ENCODE measurements around the gene MYMX. TPM values are rescaled to one million over a fixed set of nuclear protein-coding genes. Genes with fewer than 3 reads are reported as not detected.
A peak's percentile ranks its signal among the peaks of the same experiment; 100 is the strongest.

Gene MYMX

GRCh38 chr6:44265722-44266233 lies 49.1 kb downstream of the MYMX start:
- no peak for DNase-seq (ENCODE audit: low spot score)
- Histone ChIP-seq H3K4me2 (ENCODE audit: insufficient read depth, low read length, poor library complexity, severe bottlenecking) (no peak overlapping the region), H4K8ac (ENCODE audit: low read depth, low read length) (no peak overlapping the region), H3K14ac (ENCODE audit: low read length) (no peak overlapping the region), H3K9ac (ENCODE audit: low read depth, low read length, poor library complexity) (no peak overlapping the region), H3K36me3 (replicated peaks in 1 of 2; ENCODE audit: control insufficient read depth in 2 of 2, insufficient read depth in 2 of 2, low read length in 2 of 2) (peaks cover 2 to 23% of the 10 kb centered on the region in 2 donors), H2AFZ (ENCODE audit: low read length) (peak overlapping the region; percentile 90), H4K91ac (ENCODE audit: low read depth, low read length, poor library complexity) (no peak overlapping the region), H3K27me3 (ENCODE audit: control insufficient read depth in 3 of 3, insufficient read depth in 3 of 3, low read depth in 1 of 3, low read length in 3 of 3) (no peaks in the 10 kb centered on the region), H3K23ac (ENCODE audit: low read depth, low read length, poor library complexity) (no peak overlapping the region), H3K79me1 (ENCODE audit: low read depth, low read length) (peaks cover 2% of the 10 kb centered on the region), H2BK15ac (ENCODE audit: low read length) (no peak overlapping the region), H3K4me1 (ENCODE audit: control insufficient read depth in 2 of 2, insufficient read depth in 1 of 2, low read depth in 1 of 2, low read length in 2 of 2) (peaks cover 35 to 48% of the 10 kb centered on the region in 2 donors), H3K27ac (replicated peaks; ENCODE audit: low read length) (no peak overlapping the region), H3K4ac (ENCODE audit: low read length) (no peak overlapping the region), H2AK5ac (ENCODE audit: low read depth, low read length) (peak overlapping the region; percentile 82), H3K18ac (ENCODE audit: low read length) (no peak overlapping the region), H3K4me3 (ENCODE audit: low read length in 2 of 2) (no peak overlapping the region), H2BK5ac (ENCODE audit: low read length) (no peak overlapping the region), H2BK12ac (ENCODE audit: low read length) (no peak overlapping the region), H2BK120ac (ENCODE audit: low read depth, low read length) (no peak overlapping the region), H3K9me3 (replicated peaks in 1 of 2; ENCODE audit: control insufficient read depth in 2 of 2, insufficient read depth in 1 of 2, low read depth in 1 of 2, low read length in 2 of 2) (no peaks in the 10 kb centered on the region)
- WGBS, 2 donors (ENCODE audit: extremely low coverage in 2 of 2, insufficient read length in 2 of 2, insufficient replicate concordance in 1 of 2): no CpG with 5 or more reads among the region's 17 CpGs

- no peaks in the 10 kb centered on the region for H3K9me3 ChIP-seq (replicated peaks in 1 of 2; ENCODE audit: control insufficient read depth in 2 of 2, insufficient read depth in 1 of 2, low read depth in 1 of 2, low read length in 2 of 2)
- H2BK120ac ChIP-seq (ENCODE audit: low read depth, low read length): no peak overlapping the region
- no peak overlapping the region for H3K4me2 ChIP-seq (ENCODE audit: insufficient read depth, low read length, poor library complexity, severe bottlenecking)
- H2BK15ac ChIP-seq (ENCODE audit: low read length): no peak overlapping the region
- no peak for DNase-seq (ENCODE audit: low spot score)
- H3K79me1 ChIP-seq (ENCODE audit: low read depth, low read length): peaks cover 2% of the 10 kb centered on the region
- H3K14ac ChIP-seq (ENCODE audit: low read length): no peak overlapping the region
- H3K18ac ChIP-seq (ENCODE audit: low read length): no peak overlapping the region
- H2BK12ac ChIP-seq (ENCODE audit: low read length): no peak overlapping the region
- no peak overlapping the region for H3K4ac ChIP-seq (ENCODE audit: low read length)
- peaks cover 36 to 52% of the 10 kb centered on the region in 2 donors for H3K4me1 ChIP-seq (ENCODE audit: control insufficient read depth in 2 of 2, insufficient read depth in 1 of 2, low read depth in 1 of 2, low read length in 2 of 2)
- no peak overlapping the region for H4K8ac ChIP-seq (ENCODE audit: low read depth, low read length)
- H2AK5ac ChIP-seq (ENCODE audit: low read depth, low read length): peak overlapping the region; percentile 82
- H3K4me3 ChIP-seq (ENCODE audit: low read length in 2 of 2): no peak overlapping the region
- H3K36me3 ChIP-seq (replicated peaks in 1 of 2; ENCODE audit: control insufficient read depth in 2 of 2, insufficient read depth in 2 of 2, low read length in 2 of 2): peaks cover 2 to 18% of the 10 kb centered on the region in 2 donors
- no peak overlapping the region for H3K9ac ChIP-seq (ENCODE audit: low read depth, low read length, poor library complexity)
- no peaks in the 10 kb centered on the region for H3K27me3 ChIP-seq (ENCODE audit: control insufficient read depth in 3 of 3, insufficient read depth in 3 of 3, low read depth in 1 of 3, low read length in 3 of 3)
- no peak overlapping the region for H4K91ac ChIP-seq (ENCODE audit: low read depth, low read length, poor library complexity)
- H2AFZ ChIP-seq (ENCODE audit: low read length): no peak overlapping the region
- no peak overlapping the region for H3K27ac ChIP-seq (replicated peaks; ENCODE audit: low read length)
- no peak overlapping the region for H3K23ac ChIP-seq (ENCODE audit: low read depth, low read length, poor library complexity)
- no peak overlapping the region for H2BK5ac ChIP-seq (ENCODE audit: low read length)
- WGBS, 2 donors (ENCODE audit: extremely low coverage in 2 of 2, insufficient read length in 2 of 2, insufficient replicate concordance in 1 of 2): no CpG with 5 or more reads among the region's 3 CpGs
Measured at GRCh38 chr6:44266347-44266746, 49.6 kb downstream of the MYMX start.

GRCh38 chr6:44267252-44267651 lies 50.5 kb downstream of the MYMX start:
- WGBS, 2 donors (ENCODE audit: extremely low coverage in 2 of 2, insufficient read length in 2 of 2, insufficient replicate concordance in 1 of 2): no CpG with 5 or more reads among the region's 10 CpGs
- Histone ChIP-seq H4K91ac (ENCODE audit: low read depth, low read length, poor library complexity) (no peak overlapping the region), H3K23ac (ENCODE audit: low read depth, low read length, poor library complexity) (no peak overlapping the region), H3K4me3 (ENCODE audit: low read length in 2 of 2) (no peak overlapping the region), H3K4me1 (ENCODE audit: control insufficient read depth in 2 of 2, insufficient read depth in 1 of 2, low read depth in 1 of 2, low read length in 2 of 2) (peaks cover 43 to 58% of the 10 kb centered on the region in 2 donors), H3K4ac (ENCODE audit: low read length) (no peak overlapping the region), H2BK15ac (ENCODE audit: low read length) (no peak overlapping the region), H3K4me2 (ENCODE audit: insufficient read depth, low read length, poor library complexity, severe bottlenecking) (no peak overlapping the region), H4K8ac (ENCODE audit: low read depth, low read length) (no peak overlapping the region), H2AK5ac (ENCODE audit: low read depth, low read length) (no peak overlapping the region), H3K27me3 (ENCODE audit: control insufficient read depth in 3 of 3, insufficient read depth in 3 of 3, low read depth in 1 of 3, low read length in 3 of 3) (no peaks in the 10 kb centered on the region), H3K79me1 (ENCODE audit: low read depth, low read length) (peaks cover 2% of the 10 kb centered on the region), H3K18ac (ENCODE audit: low read length) (no peak overlapping the region), H2BK120ac (ENCODE audit: low read depth, low read length) (no peak overlapping the region), H3K9ac (ENCODE audit: low read depth, low read length, poor library complexity) (no peak overlapping the region), H3K14ac (ENCODE audit: low read length) (no peak overlapping the region), H3K9me3 (replicated peaks in 1 of 2; ENCODE audit: control insufficient read depth in 2 of 2, insufficient read depth in 1 of 2, low read depth in 1 of 2, low read length in 2 of 2) (no peaks in the 10 kb centered on the region), H2AFZ (ENCODE audit: low read length) (no peak overlapping the region), H3K36me3 (replicated peaks in 1 of 2; ENCODE audit: control insufficient read depth in 2 of 2, insufficient read depth in 2 of 2, low read length in 2 of 2) (peaks cover 0 to 9% of the 10 kb centered on the region in 2 donors), H2BK5ac (ENCODE audit: low read length) (no peak overlapping the region), H3K27ac (replicated peaks; ENCODE audit: low read length) (no peak overlapping the region), H2BK12ac (ENCODE audit: low read length) (no peak overlapping the region)
- DNase-seq (ENCODE audit: low spot score): no peak

Small RNA genes lying within 50 kb of the gene (small RNA-seq; reads per million reads assigned to genes)
- gene RN7SL811P (ENCODE audit: insufficient read depth): not detected

All from neuronal stem cell (in vitro differentiated cells).